Right lobe of liver (tissue), 6 donors: ENCODE measurements around the gene OLIG1. TPM values are rescaled to one million over a fixed set of nuclear protein-coding genes. Genes with fewer than 3 reads are reported as not detected.

ENCODE experiments used
- ATAC-seq, 4 donors: fragments of 200-7000 bp; cut with Tn5 transposase; one replicate each; pipeline ENCODE4 v1.9.1; 2020; ENCODE audit warnings: mild to moderate bottlenecking in 4 of 4, moderate library complexity in 4 of 4
- DNase-seq, 3 donors: peaks; one replicate each; pipeline ENCODE4 v3.0.0-alpha.2; 2020
- H3K27ac ChIP-seq, 3 donors: fragments of 200-600 bp; one replicate each; pipeline ENCODE4 v1.8.0; 2022
- H3K27me3 ChIP-seq, 2 donors: fragments of 200-600 bp; one replicate each; pipeline ENCODE4 v1.8.0; 2022
- H3K36me3 ChIP-seq, 4 donors: fragments of 200-600 bp; sonication (generic) in 1 of 4; one replicate each; pipeline versions ENCODE4 v1.5.1 to v1.8.0; 2017 to 2022; ENCODE audit warnings: control low read depth in 1 of 4
- H3K4me1 ChIP-seq, 4 donors: fragments of 200-600 bp; sonication (generic) in 1 of 4; one replicate each; pipeline versions ENCODE4 v1.5.1 to v1.8.0; 2017 to 2022; ENCODE audit warnings: control low read depth in 1 of 4
- H3K4me3 ChIP-seq, 3 donors: fragments of 200-600 bp; one replicate each; pipeline ENCODE4 v1.8.0; 2022
- H3K9me3 ChIP-seq, 4 donors: fragments of 200-600 bp; sonication (generic) in 1 of 4; one replicate each; pipeline versions ENCODE4 v1.5.1 to v1.8.0; 2017 to 2022; ENCODE audit warnings: control low read depth in 1 of 4
- CTCF ChIP-seq, 4 donors: fragments of 200-600 bp in 3 of 4; fragments of 450-650 bp in 1 of 4; IDR thresholded peaks; one replicate each; pipeline versions ENCODE4 v1.5.1 to v1.8.0; 2016 to 2022; ENCODE audit warnings: antibody characterized with exemption in 4 of 4, mild to moderate bottlenecking in 2 of 4
- POLR2A ChIP-seq: fragments of 450-650 bp; IDR thresholded peaks from one replicate; pipeline ENCODE4 v1.6.1; 2017; ENCODE audit warnings: antibody characterized with exemption, mild to moderate bottlenecking
- WGBS: methylation state at CpG from one replicate; pipeline ENCODE4 v1.1.6; 2018; ENCODE audit warnings: low coverage, low lambda C conversion rate; ENCODE audit not compliant: insufficient coverage; ENCODE audit errors: missing lambda C conversion rate; 5-methylcytosine and 5-hydroxymethylcytosine counted together
- intact Hi-C, 2 donors: fragments of 100-400 bp; cut with DNase I; formaldehyde crosslinking; loops; one replicate each; pipeline versions ENCODE4 v1.11.2 to v1.14.1; 2022
- total RNA-seq, 6 experiments: library from RNA; depleted of rRNA in 2 of 6; stranded (reverse); fragments of >200 nt in 2 of 6; fragmentation: NEBNext Ultra II Directional in 3 of 6; extraction: Animal tissue kit (Norgen Biotek cat#: 25700) in 3 of 6; gene quantifications; one replicate each; pipeline versions ENCODE4 v1.1.0 to v1.2.4, GENCODE V29; 2016 to 2023
- donor health status: DM: no; HTN: yes; CAD: no.
- donor health status: DM: no; HTN: no; CAD: no.
- donor health status: DM: no; HTN: no; CAD: no.
- donor health status: DM: no; HTN: yes; CAD: no.
- donor health status: DM: no; HTN: yes; CAD: no.

The OLIG1 gene
- total RNA-seq, 6 experiments from 2014 or later = not detected

GRCh38 chr21:33025106-33025488 lies 44.8 kb upstream of the OLIG1 start:
- intact Hi-C loops = no loop called here
- Histone ChIP-seq H3K4me1 (peaks cover 0 to 13% (median 0%) of the 10 kb centered on the region in 4 donors), H3K36me3 (no peaks in the 10 kb centered on the region), H3K9me3 (no peaks in the 10 kb centered on the region), H3K27me3 (peaks cover 12 to 63% of the 10 kb centered on the region in 2 donors), H3K27ac (no peak overlapping the region), H3K4me3 (no peak overlapping the region)
- no peak for DNase-seq
- no peak for TF ChIP-seq CTCF (IDR thresholded peaks at IDR 0.05)
- TF ChIP-seq POLR2A = no peak
- WGBS = 4% methylated on average over 20 of the region's 22 CpGs
- ATAC-seq = no peak

- 2% methylated on average over 30 of the region's 59 CpGs for WGBS
- H3K9me3 ChIP-seq = no peaks in the 10 kb centered on the region
- H3K4me1 ChIP-seq = peaks cover 0 to 11% (median 0%) of the 10 kb centered on the region in 4 donors
- ATAC-seq (no peak), DNase-seq (no peak)
- no peak within 1 kb of the TSS for H3K27ac ChIP-seq
- H3K4me3 ChIP-seq = no peak within 1 kb of the TSS
- peaks cover 12 to 63% of the 10 kb centered on the region in 2 donors for H3K27me3 ChIP-seq
- TF ChIP-seq POLR2A (no peak), CTCF (IDR thresholded peaks at IDR 0.05) (no peak)
- no peaks in the 10 kb centered on the region for H3K36me3 ChIP-seq
- intact Hi-C loops = no loop called here
Observed at GRCh38 chr21:33025489-33026442, 44.2 kb upstream of the OLIG1 start, which contains the start of gene OLIG2. Gene OLIG2, plus strand, starts transcription at chr21:33025935. Its CDS starts 928 bp downstream, at chr21:33026863.

- intact Hi-C loops = no loop called here
- no peak for ATAC-seq
Observed at GRCh38 chr21:33026443-33026858, 43.5 kb upstream of the OLIG1 start.

GRCh38 chr21:33026878-33027400 lies 43.0 kb upstream of the OLIG1 start:
- peaks cover 5 to 56% of the 10 kb centered on the region in 2 donors for H3K27me3 ChIP-seq
- no peak overlapping the region for H3K27ac ChIP-seq
- H3K9me3 ChIP-seq = no peaks in the 10 kb centered on the region
- no peak overlapping the region for H3K4me3 ChIP-seq
- DNase-seq = no peak
- no peak for ATAC-seq
- intact Hi-C loops = no loop called here
- peaks cover 0 to 11% (median 0%) of the 10 kb centered on the region in 4 donors for H3K4me1 ChIP-seq
- TF ChIP-seq POLR2A (no peak), CTCF (IDR thresholded peaks at IDR 0.05) (no peak)
- 1% methylated on average over 15 of the region's 54 CpGs for WGBS
- H3K36me3 ChIP-seq = no peaks in the 10 kb centered on the region

More at GRCh38 chr21:33026443-33026858, 43.5 kb upstream of the OLIG1 start:
- Histone ChIP-seq H3K4me1 (peaks cover 0 to 11% (median 0%) of the 10 kb centered on the region in 4 donors), H3K36me3 (no peaks in the 10 kb centered on the region), H3K27me3 (peaks cover 6 to 61% of the 10 kb centered on the region in 2 donors), H3K4me3 (no peak overlapping the region), H3K27ac (no peak overlapping the region), H3K9me3 (no peaks in the 10 kb centered on the region)
- WGBS = 3% methylated on average over 20 of the region's 21 CpGs
- DNase-seq = no peak
- TF ChIP-seq CTCF (IDR thresholded peaks at IDR 0.05) (no peak), POLR2A (no peak)
